Left lobe of liver (tissue), 2 donors: ENCODE results near the gene FMN1. TPM values are rescaled to one million over a fixed set of nuclear protein-coding genes. Genes with fewer than 3 reads are reported as not detected.

Experiments
- ATAC-seq: fragments of 200-7000 bp; cut with Tn5 transposase; one replicate; pipeline ENCODE4 v1.9.1; 2020; ENCODE audit warnings: mild to moderate bottlenecking, moderate library complexity
- DNase-seq: peaks from one replicate; pipeline ENCODE4 v3.0.0-alpha.2; 2020; ENCODE audit warnings: low spot score
- total RNA-seq: library from RNA; stranded (reverse); gene quantifications from one replicate; pipeline ENCODE4 v1.2.1, GENCODE V29; 2021
- donor health status: DM: no; HTN: no; CAD: no; lungs with moderate emphysema.
- donor health status: DM: no; HTN: yes; CAD: no.

FMN1 gene
- total RNA-seq, 1 donor from 2014 or later = 1.2 TPM

DNA sequence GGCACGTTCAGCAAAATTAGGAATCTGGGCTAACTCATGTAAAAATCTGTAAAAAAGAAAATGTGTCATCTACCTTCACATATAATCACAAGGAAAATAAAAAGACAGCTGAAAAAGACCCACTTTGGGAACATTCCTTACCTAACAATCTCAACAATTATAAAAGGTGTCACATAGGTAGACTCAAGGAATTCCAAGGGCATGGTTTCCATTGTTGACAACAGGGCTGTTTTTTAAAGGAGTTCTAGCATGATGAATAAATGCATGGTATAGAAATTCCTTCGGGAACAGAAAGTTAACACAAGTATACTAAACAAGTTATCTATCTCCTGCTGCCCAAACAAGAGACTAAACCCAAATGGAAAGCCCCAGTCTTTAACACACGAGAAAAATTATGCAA lies 292.5 kb downstream of the FMN1 start:
- no peak for ATAC-seq
- DNase-seq = no peak

DNA sequence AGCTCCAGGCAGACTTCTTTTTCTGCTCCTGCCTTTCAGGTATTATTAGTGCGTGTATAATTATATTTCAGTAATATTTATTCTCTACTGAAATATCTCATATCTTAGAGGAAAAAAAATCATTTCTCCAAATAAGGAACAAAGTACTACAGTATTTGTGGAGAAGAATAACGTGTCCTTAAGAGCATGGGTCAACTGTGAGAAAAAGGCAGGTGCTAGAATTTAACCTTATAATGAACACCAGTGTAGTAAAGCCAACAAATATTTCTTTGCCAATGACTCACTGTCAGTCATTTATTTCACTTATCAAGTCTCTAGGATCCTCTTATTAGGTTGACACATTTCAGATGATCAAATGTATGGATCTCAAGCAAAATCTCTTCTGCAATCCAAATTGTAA lies 293.3 kb downstream of the FMN1 start:
- ATAC-seq (no peak), DNase-seq (no peak)

DNA sequence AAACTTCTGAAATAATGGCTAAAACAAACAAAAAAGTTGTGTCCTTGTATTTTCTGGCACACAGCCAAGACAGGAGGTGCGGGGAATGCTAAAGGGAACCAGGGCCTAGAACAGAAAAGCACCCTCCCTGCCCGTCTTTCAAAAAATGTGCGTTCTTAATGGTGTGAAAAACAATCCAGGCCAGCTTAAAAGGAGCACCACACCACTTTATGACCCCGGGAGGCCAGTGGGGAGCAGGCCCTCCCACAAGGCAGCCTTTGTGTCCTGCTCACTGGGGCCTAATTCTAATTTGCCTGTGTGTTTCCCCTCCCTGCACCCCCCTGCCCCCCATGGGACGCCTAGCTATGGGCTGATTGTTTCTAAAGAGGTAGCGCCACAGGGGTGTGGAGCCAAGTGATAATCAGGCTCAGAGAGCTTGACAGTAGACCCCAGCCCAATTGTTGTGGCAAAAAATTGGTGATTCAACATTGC lies 295.4 kb downstream of the FMN1 start:
- DNase-seq (no peak), ATAC-seq (no peak)

DNA sequence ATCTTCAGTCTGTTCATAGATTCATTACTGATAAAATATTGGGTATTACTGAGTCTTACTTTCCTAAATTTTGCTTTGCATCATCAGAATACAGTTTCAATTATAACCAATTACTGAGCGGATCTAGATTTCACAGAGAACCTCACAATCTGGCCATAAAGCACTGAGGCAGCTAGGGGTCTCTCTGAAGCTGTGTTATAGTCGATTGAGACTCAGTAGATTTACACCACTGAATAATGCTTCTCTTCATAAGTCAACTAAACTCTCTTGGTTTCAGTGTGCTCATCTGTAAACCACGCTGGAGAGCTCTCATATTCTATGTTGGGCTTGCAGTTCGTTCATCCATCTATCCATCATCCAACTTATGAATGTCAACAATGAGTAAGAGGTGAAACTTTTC lies 296.1 kb downstream of the FMN1 start:
- DNase-seq (no peak), ATAC-seq (no peak)

DNA sequence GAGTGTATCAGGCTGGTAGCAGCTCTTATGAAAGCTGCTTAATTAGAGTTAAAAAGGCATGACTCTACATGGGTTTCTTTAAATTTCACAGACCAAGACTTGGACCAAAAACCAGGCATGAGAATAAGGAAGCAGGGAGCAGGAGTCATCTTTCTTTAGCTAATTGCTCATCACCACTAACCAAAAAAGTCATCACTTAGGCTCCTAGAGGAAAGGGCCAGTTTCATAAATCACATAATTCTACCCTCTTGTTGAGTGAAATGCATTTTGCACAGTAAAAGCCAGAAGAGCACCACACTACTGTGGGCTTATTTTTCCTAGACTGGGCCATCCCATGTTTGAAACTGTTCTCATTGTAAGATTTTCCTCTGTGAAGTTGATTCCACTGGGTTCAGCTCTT lies 301.1 kb downstream of the FMN1 start:
- DNase-seq (no peak), ATAC-seq (no peak)

DNA sequence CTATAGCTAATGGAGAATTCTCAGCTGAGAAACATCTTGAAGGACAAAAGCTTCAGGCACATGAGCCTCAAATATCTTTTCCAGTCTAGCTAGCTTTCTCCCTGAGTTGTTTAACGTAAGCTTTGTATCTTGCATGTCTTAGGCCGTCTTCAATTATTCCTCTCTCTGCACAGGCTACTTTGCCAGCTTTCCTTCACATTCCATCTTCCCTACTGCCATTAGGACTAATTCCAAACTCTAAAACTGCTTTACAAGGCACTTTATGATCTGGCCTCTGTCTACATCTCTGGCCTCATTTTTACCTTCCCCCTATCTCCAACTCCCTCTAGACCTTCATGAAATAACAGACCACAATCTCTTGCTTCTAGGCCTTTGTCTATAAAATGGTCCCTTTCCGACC lies 305.3 kb downstream of the FMN1 start:
- ATAC-seq = no peak
- DNase-seq = no peak

DNA sequence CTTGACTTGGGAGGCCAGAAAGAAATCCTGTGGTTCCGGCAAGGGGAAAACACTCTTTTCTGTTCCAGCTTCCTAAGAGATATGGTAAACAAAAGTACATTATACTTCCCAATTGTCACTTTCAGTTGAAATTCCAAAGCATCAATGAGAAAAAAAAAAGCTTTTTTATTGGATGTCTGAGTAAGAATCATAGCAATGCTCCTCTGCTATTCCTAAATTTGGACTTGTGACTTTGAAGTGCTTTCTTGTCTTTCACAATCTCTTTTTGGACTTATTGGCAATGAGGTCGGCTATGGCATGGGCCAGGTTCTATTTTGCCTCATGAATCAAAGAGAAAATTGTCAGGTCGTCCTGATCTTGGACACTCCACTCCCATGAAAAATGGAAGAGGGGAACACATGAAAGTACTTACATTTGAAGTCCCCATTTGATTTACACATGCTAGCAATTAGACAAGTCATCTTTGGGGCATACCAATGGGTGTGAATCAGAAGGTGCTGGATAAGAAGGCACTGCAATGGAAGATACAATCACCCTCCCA lies 306.2 kb downstream of the FMN1 start:
- no peak for ATAC-seq
- no peak for DNase-seq

DNA sequence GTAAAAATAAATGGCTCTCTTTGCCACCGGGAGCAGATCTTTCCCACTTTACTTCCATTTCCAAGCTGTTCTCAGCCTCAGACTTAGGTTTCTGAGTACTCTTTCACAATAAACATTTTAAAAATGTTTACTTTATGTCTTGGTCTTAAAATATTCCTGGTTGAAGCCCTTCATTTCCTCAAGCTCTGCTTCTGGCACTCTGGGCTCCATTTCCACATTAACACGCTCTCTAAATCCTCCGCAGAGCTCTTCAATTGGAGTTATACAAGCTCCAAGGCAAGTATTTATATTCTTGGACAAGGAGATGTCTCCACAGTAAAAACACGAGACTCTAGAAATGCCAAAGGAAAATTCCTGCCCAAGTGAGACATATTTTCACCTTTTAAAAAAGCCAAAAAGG lies 307.4 kb downstream of the FMN1 start:
- no peak for DNase-seq
- ATAC-seq = no peak

DNA sequence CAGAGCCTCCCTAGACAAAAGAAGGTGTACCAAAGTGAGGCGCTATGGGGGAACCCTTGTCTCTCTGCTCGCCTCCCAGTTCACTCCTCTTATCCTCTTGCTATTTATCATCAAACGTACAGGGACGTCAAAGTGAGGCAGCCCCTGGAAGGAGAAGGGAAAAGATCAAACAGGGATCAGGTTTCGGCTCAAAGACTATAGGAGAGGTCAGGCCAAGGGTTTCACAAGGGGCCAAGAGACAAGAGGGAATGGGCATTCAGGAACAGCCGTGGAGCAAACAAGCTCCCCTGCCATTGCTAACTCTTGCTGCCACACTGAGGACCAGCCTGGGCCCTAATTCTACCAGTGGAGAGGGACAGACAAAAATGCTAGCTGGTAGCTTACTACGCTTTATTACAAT lies 308.1 kb downstream of the FMN1 start:
- ATAC-seq (no peak), DNase-seq (no peak)

DNA sequence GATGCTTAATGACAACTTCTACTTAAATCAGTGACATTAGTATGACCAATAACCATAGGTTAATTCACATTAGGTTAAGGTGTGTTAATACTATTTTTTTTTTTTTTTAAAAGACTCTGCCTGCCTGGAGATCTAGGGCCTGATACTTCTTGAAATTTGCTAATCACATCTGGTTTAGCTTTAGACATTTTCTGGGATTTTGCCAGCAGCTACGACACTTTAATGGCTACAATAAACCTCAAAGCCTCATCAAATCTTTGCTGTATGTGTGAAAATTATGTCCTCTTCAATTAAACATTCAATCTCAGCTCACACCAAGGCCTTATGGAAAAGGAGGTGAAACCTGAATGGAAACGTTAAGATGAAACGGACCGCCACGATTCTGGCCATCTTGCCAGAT lies 308.8 kb downstream of the FMN1 start:
- no peak for ATAC-seq
- DNase-seq = no peak

DNA sequence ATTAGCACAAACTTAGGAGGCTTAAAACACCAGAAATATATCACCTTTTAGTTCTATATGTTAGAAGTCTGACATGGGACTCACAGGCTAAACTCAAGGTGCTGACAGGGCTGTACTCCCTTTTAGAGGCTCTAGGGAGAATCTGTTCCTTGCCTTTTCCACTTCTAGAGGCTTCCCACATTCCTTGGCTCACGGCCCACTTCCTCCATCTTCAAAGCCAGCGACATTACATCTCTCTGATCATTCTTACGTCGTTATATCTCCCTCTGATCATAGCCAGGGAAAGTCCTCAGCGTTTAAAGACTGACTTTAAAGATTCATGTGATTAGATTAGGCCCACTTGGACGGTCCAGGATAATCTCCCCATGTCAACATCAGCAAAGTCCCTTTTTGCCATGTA lies 310.4 kb downstream of the FMN1 start:
- ATAC-seq = no peak
- DNase-seq = no peak

DNA sequence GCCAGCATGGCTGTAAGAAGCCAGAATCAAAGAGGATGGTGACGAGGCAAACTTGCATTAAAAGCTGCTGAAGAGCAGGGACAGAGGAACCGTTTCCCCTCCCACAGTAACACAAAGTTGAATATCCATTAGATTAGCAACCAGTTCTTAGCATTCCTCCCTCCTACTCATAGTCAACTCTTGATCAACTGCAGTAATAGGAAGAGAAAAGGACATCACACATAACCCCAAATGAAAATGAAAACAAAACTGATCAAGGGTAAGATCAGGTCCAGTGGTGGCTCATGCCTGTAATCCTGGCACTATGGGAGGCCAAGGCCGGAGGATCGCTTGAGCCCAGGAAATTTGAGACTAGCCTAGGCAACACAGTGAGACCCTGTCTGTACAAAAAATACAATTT lies 311.6 kb downstream of the FMN1 start:
- no peak for DNase-seq

DNA sequence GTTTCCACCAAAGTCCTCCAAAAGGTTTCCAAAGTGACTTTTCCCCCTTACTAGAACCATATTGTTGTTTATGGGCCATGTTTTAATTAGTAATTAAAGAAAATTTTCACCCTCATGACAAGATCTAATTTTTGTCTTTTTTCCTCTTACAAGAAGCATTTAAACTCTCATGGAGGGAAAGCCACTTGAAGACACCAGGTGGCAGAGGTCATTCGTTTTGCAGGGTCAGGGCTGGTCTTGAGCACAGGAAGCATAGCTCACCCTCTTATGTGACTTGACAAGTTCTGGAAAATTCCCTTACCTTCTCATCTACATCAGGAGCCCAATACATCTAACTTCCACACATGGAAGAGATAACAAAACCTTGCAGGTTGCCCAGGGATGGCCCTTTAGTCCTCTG lies 313.0 kb downstream of the FMN1 start:
- ATAC-seq = no peak

More for the DNA sequence above, 311.6 kb downstream of the FMN1 start:
- ATAC-seq = no peak

DNA sequence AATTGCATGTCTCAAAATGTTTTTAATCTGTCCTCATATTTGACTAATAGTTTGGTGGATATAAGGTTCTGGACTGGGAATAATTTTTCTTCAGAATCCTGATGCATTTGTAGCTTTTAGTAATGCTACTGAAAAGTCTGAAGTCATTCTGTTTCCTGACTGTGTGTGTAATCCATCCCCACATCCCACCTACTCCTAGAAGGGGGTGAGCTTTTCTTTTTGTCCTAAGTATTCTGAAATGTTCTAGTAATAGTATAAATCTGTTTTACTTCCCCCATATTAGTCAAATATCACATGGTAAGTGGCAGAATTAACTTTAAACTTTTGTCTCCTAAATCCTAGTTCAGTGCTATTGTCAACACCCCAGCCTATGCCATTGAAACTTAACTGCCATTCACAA lies 313.9 kb downstream of the FMN1 start:
- DNase-seq (no peak), ATAC-seq (no peak)

More for the DNA sequence above, 313.0 kb downstream of the FMN1 start:
- DNase-seq = no peak

DNA sequence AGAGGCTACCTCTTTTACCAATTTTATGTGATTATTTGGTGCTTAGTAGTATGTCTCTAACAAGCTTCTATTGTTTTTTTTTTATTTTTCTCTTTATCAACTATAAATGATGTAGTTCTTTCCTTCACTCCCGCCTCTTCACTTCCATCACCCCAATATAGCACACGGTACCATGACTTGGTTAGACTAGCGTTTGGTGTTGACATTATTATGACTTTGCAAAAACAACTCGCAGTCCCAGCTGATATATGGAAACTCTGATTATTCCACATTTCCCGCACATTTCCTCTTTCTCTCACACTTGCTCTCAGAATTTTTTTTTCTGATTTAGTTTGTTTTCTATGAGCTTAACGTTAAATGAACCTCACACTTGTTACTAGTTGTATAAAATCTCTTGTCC lies 314.5 kb downstream of the FMN1 start:
- DNase-seq = no peak
- no peak for ATAC-seq

DNA sequence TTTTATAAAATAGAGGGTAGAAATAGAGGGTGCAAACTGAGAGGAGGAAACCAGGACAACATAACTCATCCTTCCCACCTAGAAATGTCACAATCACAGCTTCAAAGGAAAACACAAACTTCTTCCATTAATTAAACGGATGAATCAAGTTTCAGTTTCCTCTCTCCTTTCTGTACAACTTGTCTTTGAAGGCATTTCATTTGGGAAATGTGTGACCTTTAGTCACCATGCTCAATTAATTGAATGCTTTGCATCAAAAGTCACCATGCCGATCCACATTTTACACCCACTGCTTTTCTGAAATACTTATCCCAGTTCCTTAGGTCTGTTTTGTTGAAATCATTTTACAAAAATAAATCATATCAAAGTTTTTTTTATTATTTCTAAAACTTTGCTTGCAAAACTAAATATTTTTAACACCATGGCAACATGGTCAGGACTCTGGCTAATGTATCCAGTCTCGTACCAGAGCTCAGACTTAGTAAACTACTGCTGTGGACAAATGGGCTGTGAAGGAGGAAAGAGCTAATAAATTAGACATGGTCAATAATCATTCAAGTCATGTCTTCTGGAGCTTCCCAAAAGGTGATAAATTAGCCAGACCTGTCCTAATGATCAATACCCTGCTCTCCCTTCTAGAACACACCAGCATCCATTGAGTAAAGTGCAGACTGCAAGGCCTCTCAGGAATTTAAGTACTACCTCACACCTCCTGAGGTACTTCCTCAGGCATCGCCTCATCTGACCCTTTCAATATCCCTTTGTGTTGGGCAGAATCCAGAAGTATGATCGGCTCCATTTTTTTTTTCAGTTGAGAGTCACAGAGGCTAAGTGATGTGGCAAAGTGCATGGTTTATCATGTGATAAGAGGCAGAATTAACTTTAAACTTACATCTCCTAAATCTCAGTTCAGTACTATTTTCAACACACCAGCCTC lies 315.4 kb downstream of the FMN1 start:
- DNase-seq = no peak
- ATAC-seq = no peak

DNA sequence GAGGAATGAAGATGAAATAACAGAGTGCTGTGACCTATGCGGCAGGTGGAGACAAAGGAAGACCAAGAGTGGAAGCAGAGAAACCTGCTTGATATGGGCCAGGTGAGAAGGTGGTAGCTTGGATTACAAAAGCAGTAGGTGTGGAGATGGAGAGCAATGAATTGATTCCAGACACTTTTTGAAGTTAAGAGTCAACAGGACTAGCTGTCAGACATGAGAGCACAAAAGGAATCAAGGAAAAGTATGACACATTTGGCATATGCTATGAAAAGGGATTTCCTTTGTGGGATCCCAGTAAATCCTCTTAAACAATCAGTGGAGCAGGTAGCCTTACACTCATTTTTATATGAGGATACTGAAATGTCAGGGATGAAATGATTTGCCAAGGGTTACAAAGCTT lies 316.2 kb downstream of the FMN1 start:
- DNase-seq = no peak
- no peak for ATAC-seq

DNA sequence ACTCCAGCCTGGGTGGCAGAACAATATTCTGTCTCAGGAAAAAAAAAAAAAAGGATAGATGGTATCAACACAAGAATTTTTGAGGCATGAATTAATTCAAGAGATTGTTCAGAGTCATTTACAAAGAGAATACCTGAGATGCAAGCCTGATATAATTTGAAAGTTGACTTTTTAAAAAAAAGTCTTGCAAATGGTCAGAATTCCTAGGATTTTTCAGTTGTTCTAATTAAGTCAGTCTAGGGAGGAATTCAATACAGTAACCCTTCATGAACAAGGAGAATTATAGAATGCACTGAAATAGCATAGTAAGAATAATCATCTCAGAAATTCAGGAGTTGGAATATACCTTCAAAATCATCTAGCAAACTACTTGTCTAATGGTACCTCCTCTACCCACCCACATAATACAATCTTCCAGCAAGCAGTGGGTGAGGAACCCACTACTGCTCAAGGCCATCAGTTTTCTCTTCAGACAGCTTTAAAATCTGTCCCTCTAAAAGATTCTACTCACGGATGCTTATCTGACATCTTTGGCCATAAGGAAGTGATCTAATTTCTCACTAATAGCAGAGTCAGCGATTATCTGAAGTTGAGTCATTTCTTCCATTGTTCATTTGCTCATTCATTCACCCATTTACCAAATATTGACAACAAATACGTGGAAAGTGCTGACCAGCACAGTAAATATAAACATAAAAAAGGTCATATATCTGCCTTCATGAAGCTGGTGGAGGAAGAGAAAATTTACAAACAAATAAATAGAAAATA lies 317.1 kb downstream of the FMN1 start:
- ATAC-seq = no peak
- DNase-seq = no peak

DNA sequence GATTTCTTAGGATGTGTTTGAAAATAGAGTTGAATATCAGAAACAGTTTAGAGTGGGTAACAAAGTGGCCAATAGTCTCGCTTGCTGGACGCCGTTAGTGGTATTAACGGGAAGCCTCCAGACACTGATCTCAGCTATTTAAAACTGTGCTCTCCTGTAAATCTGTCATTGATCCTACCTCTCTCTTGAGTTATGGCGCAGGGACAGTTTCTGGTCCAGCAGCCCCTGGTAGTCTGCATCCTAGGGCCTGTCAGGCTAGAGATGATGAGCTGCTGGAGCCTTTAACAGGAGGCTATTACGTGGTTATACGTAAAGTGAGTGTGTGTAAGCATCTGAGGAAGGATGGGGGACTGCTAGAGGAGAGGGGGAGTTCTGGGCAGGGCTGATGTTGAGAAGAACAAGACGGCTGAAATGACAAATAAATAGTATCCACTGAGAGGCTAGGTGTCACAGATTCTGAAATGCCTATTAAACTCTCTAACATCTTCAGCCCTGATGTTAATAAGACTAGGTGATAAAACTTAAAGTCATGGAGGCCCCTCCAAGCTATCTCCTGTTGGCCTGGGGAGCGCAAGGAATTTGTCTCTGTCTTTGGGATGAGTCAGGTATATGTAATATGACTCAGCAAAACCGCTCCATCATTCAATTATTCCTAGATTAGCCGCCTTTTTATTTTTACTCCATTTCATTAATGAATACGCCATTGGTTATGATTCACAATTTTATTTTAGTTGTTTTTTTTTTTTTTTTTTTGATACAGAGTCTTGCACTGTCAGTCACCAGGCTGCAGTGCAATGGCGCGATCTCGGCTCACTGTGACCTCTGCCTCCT lies 321.0 kb downstream of the FMN1 start:
- ATAC-seq (no peak), DNase-seq (no peak)

DNA sequence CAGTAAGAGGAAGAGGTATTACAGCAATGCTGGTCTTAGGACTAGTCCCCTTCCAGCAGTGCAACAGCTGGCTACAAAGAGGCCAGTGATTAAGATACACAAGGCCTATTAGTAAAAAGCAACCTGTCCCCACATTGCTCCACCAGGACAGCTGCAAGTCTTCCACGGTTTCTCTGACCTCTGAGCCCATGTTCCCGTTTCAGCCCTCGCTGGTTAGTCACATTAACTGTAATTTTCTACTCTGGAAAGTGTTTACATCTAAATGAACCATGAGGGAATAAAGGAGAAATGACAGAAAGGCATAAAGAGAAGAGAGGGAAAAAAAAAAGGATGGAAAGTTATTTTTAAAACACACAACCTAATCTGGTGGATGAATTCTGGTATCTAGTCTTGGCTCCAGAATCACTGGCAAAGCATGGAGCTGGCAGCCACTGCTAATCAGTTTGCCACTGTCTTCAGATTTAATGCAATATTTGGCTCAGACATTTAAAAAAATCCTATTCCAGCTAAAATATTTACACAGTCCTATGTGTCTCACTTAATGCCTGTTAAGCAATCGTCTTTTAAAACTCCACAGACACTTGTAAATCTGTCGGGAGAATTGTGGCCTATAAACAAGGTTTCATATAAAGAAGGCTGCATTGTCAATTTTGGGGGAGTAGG lies 321.8 kb downstream of the FMN1 start:
- ATAC-seq (no peak), DNase-seq (no peak)
